Nucleus accumbens (tissue), 56 donors: Measurements from ENCODE around the gene TMEM223.
"Not testable (repeated sequence)": the region's sequence is repeated elsewhere in the genome, so short reads cannot be mapped to it uniquely, and the experiment has no call there.

Experiments
- DNase-seq, 56 donors: peaks; one replicate each; lab custom pipeline; 2025; lab: John Stamatoyannopoulos, UW

Gene TMEM223, protein sequence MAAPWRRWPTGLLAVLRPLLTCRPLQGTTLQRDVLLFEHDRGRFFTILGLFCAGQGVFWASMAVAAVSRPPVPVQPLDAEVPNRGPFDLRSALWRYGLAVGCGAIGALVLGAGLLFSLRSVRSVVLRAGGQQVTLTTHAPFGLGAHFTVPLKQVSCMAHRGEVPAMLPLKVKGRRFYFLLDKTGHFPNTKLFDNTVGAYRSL

GRCh38 chr11:62791501-62792201 is at the start of gene TMEM223:
Gene TMEM223 (minus strand): TSS chr11:62792006. CDS start chr11:62791994, 12 bp downstream.
- DNase-seq: peak in 55 of 56 donors; percentile 15 to 92 (median 77)

GRCh38 chr11:62840721-62841360 is 49.0 kb upstream of the TMEM223 start:
- DNase-seq: peak in 45 of 56 donors; percentile 5 to 77 (median 33)

GRCh38 chr11:62839050-62839945 is 47.5 kb upstream of the TMEM223 start, which contains the start of gene WDR74:
Gene WDR74 (minus strand): TSS chr11:62839590. CDS start chr11:62839570, 20 bp downstream.
- peak in 55 of 56 donors; percentile 69 to 98 (median 89) for DNase-seq

DNA sequence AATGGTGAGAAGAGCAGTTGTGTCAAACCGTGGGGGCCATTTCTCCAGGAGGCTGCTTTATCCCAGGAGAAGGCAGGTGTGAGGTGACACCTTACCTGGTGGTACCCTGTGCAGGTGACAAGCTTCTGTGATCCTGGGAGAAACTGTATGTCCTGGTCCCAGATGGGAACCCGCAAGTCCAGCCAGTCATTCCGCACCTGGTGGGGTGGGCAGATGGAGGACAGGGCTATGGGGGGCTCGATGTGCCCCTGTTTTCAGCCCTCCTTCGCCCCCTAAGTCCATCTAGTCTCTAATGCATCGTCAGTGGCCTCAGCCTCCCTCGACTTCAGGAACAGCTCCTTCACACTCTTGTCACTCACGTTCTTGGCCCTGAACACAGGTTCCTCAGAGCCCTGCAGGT is 43.5 kb upstream of the TMEM223 start:
- DNase-seq: no peak

GRCh38 chr11:62832336-62833234 is 40.8 kb upstream of the TMEM223 start, which contains the start of gene TEX54:
Gene TEX54 (minus strand): TSS chr11:62832841.
- peak in 9 of 56 donors; percentile 15 to 47 (median 38) for DNase-seq

DNA sequence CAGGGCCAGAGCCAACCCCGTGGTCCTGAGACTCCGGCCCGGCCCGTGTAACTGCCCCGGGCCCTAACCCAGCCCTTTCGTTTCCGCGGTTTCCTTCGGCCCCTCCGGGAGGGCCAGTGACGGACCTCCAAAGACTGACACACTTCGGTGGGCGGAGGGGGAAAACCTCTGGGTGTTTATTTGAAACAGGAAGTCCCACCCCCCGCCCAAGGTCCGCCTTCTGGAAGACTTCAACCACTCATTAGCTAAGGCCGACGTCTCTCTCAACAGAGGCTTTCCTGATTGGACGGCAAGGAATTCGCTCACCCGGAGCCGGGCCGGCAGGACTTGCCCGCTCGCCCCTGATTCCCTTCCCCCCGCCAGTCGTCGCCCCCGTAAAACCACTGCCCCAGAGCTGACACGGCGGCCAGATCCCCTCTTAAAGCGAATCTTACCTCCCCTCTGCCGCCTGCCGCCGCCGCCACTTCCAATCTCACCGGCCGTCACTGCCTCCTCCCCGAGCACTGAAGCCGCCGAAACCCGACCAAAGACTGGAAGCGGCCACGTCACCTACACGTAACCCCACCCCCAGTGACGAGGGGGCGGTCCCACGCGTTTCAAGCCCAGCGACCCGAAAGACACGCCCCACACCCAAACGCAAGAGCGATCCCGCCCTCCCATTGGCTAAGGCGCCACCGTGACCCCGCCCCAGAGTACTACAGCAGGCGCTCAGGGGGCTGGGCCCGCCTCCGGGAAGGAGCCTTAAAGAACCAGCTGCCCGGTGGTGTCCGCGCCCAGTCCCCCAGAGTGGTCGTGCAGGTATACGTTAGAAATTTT is 39.9 kb upstream of the TMEM223 start, which contains the start of gene STX5:
STX5 (minus strand) TSS at position 532 of the 816 bp plus-strand sequence. CDS start 808 bp downstream, outside the sequence.
- DNase-seq: peak; percentile 94 to 100 (median 99)

DNA sequence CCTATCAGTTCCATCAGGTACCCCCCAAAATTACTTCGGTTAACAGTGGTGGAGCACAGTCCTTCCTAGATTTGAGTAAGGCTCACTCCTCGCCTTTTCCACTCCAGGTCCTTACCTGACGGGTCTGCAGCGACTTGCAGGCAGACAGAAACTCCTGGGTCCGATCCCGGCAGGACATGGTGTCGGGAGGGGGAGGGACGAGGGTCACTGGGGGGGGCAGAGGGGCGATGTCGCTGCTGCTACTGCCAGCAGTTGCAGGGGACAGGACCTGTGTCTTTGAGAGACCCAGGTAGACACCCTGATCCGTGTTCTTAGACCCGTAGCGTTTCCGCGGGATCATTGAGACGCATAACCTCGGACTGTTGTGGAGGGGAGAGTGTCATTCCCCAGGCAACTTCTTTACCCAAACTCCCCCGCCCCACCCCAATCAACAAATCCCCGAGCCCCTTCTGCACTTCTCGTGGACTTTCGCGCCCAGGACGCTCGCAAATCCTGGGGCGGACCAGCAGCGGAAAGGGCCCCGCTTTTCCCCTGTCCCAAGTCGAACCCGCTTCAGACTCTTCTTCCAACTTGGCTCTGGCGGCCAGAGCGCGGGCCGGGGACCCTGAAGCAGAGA is 39.2 kb upstream of the TMEM223 start:
- DNase-seq: peak in 3 of 56 donors; percentile 15 to 27 (median 23)

- not testable (repeated sequence) for DNase-seq
These were observed 36.3 kb upstream of the TMEM223 start for GRCh38 chr11:62828130-62828529.

- DNase-seq: no peak
These were observed 31.9 kb upstream of the TMEM223 start for GRCh38 chr11:62823677-62824076.

GRCh38 chr11:62817129-62817528 is 25.3 kb upstream of the TMEM223 start:
- DNase-seq: no peak

DNA sequence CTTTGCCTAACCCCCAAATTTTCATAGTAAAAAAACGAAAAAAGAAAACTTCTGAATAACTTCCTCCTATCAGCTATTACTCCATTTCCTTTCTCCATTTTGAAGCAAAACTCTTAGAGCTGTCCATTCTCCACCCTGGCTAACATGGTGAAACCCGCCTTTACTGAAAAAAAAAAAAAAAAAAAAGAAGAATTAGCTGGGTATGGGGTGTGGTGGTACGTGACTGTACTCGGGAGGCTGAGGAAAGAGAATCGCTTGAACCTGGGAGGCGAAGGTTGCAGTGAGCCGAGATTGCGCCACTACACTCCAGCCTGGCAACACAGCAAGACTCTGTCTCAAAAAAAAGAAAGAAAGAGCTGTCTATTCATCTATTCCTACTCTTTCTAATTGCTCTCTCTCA is 24.8 kb upstream of the TMEM223 start:
- no peak for DNase-seq

DNA sequence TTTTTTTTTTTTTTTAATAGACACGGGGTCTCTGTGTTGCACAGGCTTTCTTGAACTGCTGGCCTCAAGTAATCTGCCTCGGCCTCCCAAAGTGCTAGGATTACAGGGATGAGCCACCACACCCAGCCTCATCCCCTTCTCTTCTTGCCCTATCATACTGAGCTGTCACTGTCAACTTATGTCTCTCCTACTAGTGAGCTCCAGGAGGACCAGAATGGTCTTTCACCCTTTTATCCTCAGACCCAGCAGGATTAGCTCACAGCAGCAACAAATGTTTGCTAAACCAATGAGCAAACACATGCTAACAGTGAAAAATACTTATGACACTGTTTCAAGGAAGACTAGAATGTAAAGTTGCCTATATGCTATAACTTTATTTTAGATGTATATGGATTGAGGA is 19.9 kb upstream of the TMEM223 start:
- no peak for DNase-seq

GRCh38 chr11:62810748-62811147 is 18.9 kb upstream of the TMEM223 start:
- DNase-seq: no peak

- DNase-seq: peak in 3 of 56 donors; percentile 6 to 15 (median 6)
These were observed 14.9 kb upstream of the TMEM223 start for GRCh38 chr11:62806611-62807121.

DNA sequence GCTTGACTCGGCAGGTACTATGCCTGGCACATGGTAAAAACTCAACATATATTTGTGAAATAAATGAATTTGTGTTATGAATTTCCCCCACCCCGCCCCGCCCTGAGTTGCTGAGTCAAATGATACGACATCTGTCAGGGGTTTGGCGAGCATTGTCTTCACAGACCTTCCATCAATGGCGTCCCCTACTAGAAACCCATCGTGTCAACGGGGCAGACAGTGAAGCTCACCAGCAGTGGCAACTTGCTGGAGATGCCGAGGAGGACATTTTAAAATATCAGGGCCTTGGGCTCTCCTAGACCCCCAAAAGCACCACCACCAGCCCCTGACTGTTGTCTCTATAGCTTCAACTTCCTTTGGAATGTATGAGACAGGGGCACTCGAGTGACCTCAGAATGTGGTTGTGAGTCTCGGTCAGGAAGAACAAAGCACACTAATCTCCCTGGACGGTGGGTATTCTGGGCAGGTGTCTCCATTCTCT is 14.2 kb upstream of the TMEM223 start:
- peak in 4 of 56 donors; percentile 26 to 48 (median 35) for DNase-seq

DNA sequence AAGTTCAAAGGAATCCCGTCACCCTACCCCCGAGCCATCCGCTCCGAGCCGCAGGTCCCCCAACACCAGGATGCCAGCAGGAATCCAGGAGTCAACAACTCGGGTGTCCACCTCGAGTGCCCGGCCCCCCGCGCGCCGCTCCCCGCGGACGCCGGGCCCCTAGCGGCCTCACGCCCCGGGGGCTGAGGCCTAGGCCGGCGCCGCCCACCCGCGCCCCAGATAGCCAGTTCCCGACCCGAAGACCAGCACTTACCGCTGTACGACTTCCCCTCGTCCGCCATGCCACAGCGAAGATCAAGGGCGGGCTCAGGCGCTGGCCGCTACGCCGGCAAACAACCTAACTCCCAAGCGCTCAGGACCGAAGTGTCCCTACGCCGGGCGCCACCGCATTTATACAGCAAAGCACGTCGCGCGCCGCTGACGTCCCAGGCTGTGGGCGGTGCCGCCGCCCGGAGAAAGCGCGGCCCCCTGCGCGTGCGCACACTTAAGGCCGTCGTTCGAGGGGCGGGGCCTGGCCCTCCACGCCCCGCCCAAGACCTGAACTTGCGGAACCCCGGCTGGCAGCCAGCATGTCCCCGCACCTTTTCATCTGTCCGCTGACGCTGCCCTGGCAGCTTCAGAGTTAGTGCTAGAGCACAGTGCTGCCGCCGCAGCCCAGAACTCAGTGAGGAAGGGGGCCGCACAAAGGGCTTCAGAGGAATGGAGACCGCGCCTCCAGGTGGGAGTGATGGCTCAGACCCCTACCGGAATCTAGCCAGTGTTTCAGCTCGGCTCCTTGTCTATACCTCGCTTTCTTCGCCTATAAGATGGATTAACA is 13.5 kb upstream of the TMEM223 start, which contains the start of gene NXF1:
NXF1 (minus strand) TSS at position 365 of the 817 bp plus-strand sequence; CDS start at position 281, 84 bp downstream.
- DNase-seq: peak in 55 of 56 donors; percentile 63 to 96 (median 91)
